Thymus (tissue), 11 donors: Measurements from ENCODE around the gene USP37. TPM values are rescaled to one million over a fixed set of nuclear protein-coding genes. Genes with fewer than 3 reads are reported as not detected.

Source experiments
- DNase-seq, 9 donors: peaks; one replicate each; pipeline ENCODE4 v3.0.0-alpha.2; 2013; ENCODE audit warnings: low spot score in 9 of 9, low read depth in 6 of 9, missing footprints in 1 of 9
- H3K27ac ChIP-seq, 2 donors: one replicate each; pipeline ENCODE4 v1.5.1; 2013; ENCODE audit warnings: control low read depth in 1 of 2, low read depth in 1 of 2, low read length in 1 of 2, mild to moderate bottlenecking in 1 of 2, moderate library complexity in 1 of 2
- H3K27me3 ChIP-seq, 2 donors: one replicate each; pipeline ENCODE4 v1.5.1; 2013; ENCODE audit warnings: low read length in 1 of 2; ENCODE audit not compliant: control insufficient read depth in 2 of 2, insufficient read depth in 1 of 2
- H3K36me3 ChIP-seq, 2 donors: one replicate each; pipeline ENCODE4 v1.5.1; 2013; ENCODE audit warnings: low read length in 1 of 2, mild to moderate bottlenecking in 1 of 2, moderate library complexity in 1 of 2; ENCODE audit not compliant: control insufficient read depth in 2 of 2, insufficient read depth in 2 of 2
- H3K4me1 ChIP-seq, 2 donors: one replicate each; pipeline ENCODE4 v1.5.1; 2013; ENCODE audit warnings: low read length in 2 of 2; ENCODE audit not compliant: control insufficient read depth in 2 of 2, insufficient read depth in 2 of 2
- H3K4me3 ChIP-seq, 2 donors: one replicate each; pipeline ENCODE4 v1.5.1; 2013; ENCODE audit warnings: low read length in 2 of 2, control low read depth in 1 of 2, mild to moderate bottlenecking in 1 of 2
- H3K9me3 ChIP-seq, 2 donors: one replicate each; pipeline ENCODE4 v1.5.1; 2013; ENCODE audit warnings: low read length in 1 of 2, mild to moderate bottlenecking in 1 of 2; ENCODE audit not compliant: control insufficient read depth in 2 of 2, insufficient read depth in 1 of 2
- WGBS: extraction: QIAGEN DNeasy Blood & Tissue Kit; methylation state at CpG from one replicate; pipeline ENCODE4 v1.1.7; 2013; 5-methylcytosine and 5-hydroxymethylcytosine counted together
- polyA plus RNA-seq: library from polyadenylated mRNA; stranded (reverse); fragments of 200-250 nt; gene quantifications from one replicate; pipeline ENCODE4 v1.2.3, GENCODE V29; 2013
- total RNA-seq: library from RNA; stranded (reverse); fragments of 120-200 nt; gene quantifications from one replicate; pipeline ENCODE4 v1.2.4, GENCODE V29; 2013
- donor health status: healthy.

USP37 gene
- total and polyA plus RNA-seq, 2 donors, result 4.0 to 11.7 TPM

GRCh38 chr2:218405746-218406208 lies 162.4 kb downstream of the USP37 start:
- H3K9me3 ChIP-seq, result no peaks in the 10 kb centered on the region
- WGBS, result 2% methylated on average over 15 of the region's 15 CpGs
- H3K27me3 ChIP-seq, result no peaks in the 10 kb centered on the region
- H3K4me3 ChIP-seq, result peak overlapping the region; percentile 56
- peaks cover 29 to 32% of the 10 kb centered on the region in 2 donors for H3K36me3 ChIP-seq
- DNase-seq, result peak in 3 of 9 donors; percentile 33 to 73 (median 53)
- peak overlapping the region; percentile 80 to 89 for H3K27ac ChIP-seq
- peaks cover 21 to 57% of the 10 kb centered on the region in 2 donors for H3K4me1 ChIP-seq

GRCh38 chr2:218405086-218405745 lies 162.9 kb downstream of the USP37 start:
- H3K4me3 ChIP-seq, result peak overlapping the region; percentile 56
- 68% methylated on average over 8 of the region's 8 CpGs for WGBS
- peak overlapping the region; percentile 80 to 89 for H3K27ac ChIP-seq

GRCh38 chr2:218404351-218405085 lies 163.6 kb downstream of the USP37 start:
- DNase-seq, result no peak
- Histone ChIP-seq H3K9me3 (no peaks in the 10 kb centered on the region), H3K4me1 (peaks cover 21 to 57% of the 10 kb centered on the region in 2 donors), H3K36me3 (peaks cover 29 to 32% of the 10 kb centered on the region in 2 donors), H3K27ac (peak overlapping the region; percentile 52 to 89), H3K4me3 (no peak overlapping the region), H3K27me3 (no peaks in the 10 kb centered on the region)
- 89% methylated on average over 16 of the region's 16 CpGs for WGBS

More at GRCh38 chr2:218405086-218405745, 162.9 kb downstream of the USP37 start:
- Histone ChIP-seq H3K36me3 (peaks cover 29 to 32% of the 10 kb centered on the region in 2 donors), H3K4me1 (peaks cover 21 to 57% of the 10 kb centered on the region in 2 donors), H3K9me3 (no peaks in the 10 kb centered on the region), H3K27me3 (no peaks in the 10 kb centered on the region)
- DNase-seq, result no peak

- peaks cover 0 to 5% of the 10 kb centered on the region in 2 donors for H3K27me3 ChIP-seq
- DNase-seq, result no peak
- 90% methylated on average over 7 of the region's 7 CpGs for WGBS
- peaks cover 29 to 32% of the 10 kb centered on the region in 2 donors for H3K36me3 ChIP-seq
- H3K4me3 ChIP-seq, result no peak overlapping the region
- no peak overlapping the region for H3K27ac ChIP-seq
- peaks cover 21 to 63% of the 10 kb centered on the region in 2 donors for H3K4me1 ChIP-seq
- H3K9me3 ChIP-seq, result no peaks in the 10 kb centered on the region
Measured at GRCh38 chr2:218403810-218404209, 164.3 kb downstream of the USP37 start.

- no peak for DNase-seq
- Histone ChIP-seq H3K27me3 (peaks cover 1 to 13% of the 10 kb centered on the region in 2 donors), H3K4me3 (no peak overlapping the region), H3K4me1 (peaks cover 25 to 70% of the 10 kb centered on the region in 2 donors), H3K36me3 (peaks cover 29 to 32% of the 10 kb centered on the region in 2 donors), H3K9me3 (peaks cover 0 to 2% of the 10 kb centered on the region in 2 donors), H3K27ac (no peak overlapping the region)
- 93% methylated on average over 26 of the region's 26 CpGs for WGBS
Measured at GRCh38 chr2:218402911-218403411, 165.2 kb downstream of the USP37 start.

GRCh38 chr2:218402491-218402901 lies 165.7 kb downstream of the USP37 start:
- no peak overlapping the region for H3K4me3 ChIP-seq
- peaks cover 27 to 70% of the 10 kb centered on the region in 2 donors for H3K4me1 ChIP-seq
- peaks cover 0 to 6% of the 10 kb centered on the region in 2 donors for H3K9me3 ChIP-seq
- DNase-seq, result no peak
- H3K36me3 ChIP-seq, result peaks cover 29 to 32% of the 10 kb centered on the region in 2 donors
- peaks cover 2 to 17% of the 10 kb centered on the region in 2 donors for H3K27me3 ChIP-seq
- WGBS, result 96% methylated on average over 8 of the region's 8 CpGs
- no peak overlapping the region for H3K27ac ChIP-seq

- WGBS, result 89% methylated on average over 9 of the region's 9 CpGs
- Histone ChIP-seq H3K4me1 (peaks cover 27 to 70% of the 10 kb centered on the region in 2 donors), H3K27ac (no peak overlapping the region), H3K27me3 (peaks cover 2 to 23% of the 10 kb centered on the region in 2 donors), H3K4me3 (peak overlapping the region in 1 of 2 donors; percentile 95), H3K36me3 (peaks cover 29 to 32% of the 10 kb centered on the region in 2 donors), H3K9me3 (peaks cover 0 to 12% of the 10 kb centered on the region in 2 donors)
- DNase-seq, result no peak
Measured at GRCh38 chr2:218401890-218402289, 166.3 kb downstream of the USP37 start.

- Histone ChIP-seq H3K27me3 (peaks cover 2 to 27% of the 10 kb centered on the region in 2 donors), H3K9me3 (peaks cover 0 to 19% of the 10 kb centered on the region in 2 donors), H3K36me3 (peaks cover 29 to 32% of the 10 kb centered on the region in 2 donors), H3K27ac (peak overlapping the region; percentile 46 to 57), H3K4me3 (peak overlapping the region; percentile 95 to 100), H3K4me1 (peaks cover 30 to 73% of the 10 kb centered on the region in 2 donors)
- DNase-seq, result no peak
- WGBS, result 56% methylated on average over 24 of the region's 24 CpGs
Measured at GRCh38 chr2:218400930-218401881, 166.9 kb downstream of the USP37 start.
